ENCODE data around the gene DCP1A.

Gene DCP1A

DNA sequence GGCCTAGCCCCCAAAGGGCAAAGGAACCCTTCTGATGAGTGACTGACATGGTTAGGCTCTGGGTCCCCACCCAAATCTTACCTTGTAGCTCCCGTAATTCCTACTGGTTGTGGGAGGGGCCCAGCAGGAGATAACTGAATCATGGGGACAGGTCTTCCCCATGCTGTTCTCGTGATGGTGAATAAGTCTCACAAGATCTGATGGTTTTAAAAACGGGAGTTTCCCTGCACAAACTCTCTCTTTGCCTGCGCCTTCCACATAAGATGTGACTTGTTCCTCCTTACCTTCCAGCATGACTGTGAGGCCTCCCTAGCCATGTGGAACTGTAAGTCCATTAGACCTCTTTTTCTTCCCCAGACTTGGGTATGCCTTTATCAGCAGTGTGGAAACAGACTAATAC is 108.5 kb downstream of the DCP1A start:
- ChIA-PET POLR2A (ENCODE audit: low non-redundant PET) (interaction anchor here (0.6 kb wide), 1 partner anchor 23 kb away, joined by 4 read pairs; no protein-coding TSS in a partner anchor), CTCF (no interaction called here)
- peak overlapping the region; percentile 96 for H3K27ac ChIP-seq
- no peak for TF ChIP-seq CTCF (conservative IDR thresholded peaks at IDR 0.05; ENCODE audit: low read depth)
- DNase-seq (ENCODE audit: low spot score) = no peak

DNA sequence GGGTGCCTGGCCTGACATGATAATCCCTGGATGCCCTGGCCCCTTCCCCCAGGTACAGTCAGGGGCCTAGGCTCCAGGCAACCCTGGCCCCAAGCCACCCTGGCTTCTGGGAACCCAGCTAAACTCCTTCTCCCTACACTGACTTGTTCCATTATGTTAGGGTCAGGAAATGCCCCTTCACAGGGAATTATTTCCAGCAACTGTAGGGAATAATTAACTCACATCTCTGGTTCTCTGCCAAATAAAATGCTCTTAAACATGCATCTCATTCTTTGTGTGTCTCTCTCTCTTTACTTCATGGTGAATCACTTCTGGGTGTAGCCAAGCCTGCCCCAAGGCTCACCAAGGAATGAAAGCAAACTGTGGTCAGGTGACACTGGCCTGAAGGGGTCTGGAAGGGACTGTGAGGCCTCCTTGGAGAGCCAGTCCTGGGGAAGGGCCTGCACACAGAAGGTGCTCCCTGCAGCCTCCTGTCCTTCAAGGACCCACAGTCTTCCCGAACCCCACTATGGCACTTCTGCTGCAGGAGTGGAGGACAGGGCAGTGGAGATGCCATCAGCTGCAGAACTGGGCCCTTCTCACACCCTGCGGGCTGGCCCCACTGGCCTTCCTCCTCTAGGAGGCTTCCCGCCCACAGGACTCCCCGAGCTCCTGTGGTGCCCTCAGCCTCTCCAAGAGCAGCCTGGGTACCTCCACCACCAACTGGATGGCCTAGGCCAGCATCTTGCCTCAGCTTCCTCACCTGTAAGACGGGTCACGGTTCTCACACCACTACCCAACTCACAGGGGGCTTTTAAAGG is 109.1 kb downstream of the DCP1A start:
- TF ChIP-seq CTCF (conservative IDR thresholded peaks at IDR 0.05; ENCODE audit: low read depth) = no peak
- peak; percentile 82 for DNase-seq (ENCODE audit: low spot score)
- ChIA-PET POLR2A (ENCODE audit: low non-redundant PET) (interaction anchor here (0.6 kb wide), 1 partner anchor 23 kb away, joined by 4 read pairs; no protein-coding TSS in a partner anchor), CTCF (interaction anchor here (2.0 kb wide), 1 partner anchor 18 kb away, joined by 4 read pairs; no protein-coding TSS in a partner anchor)
- peak overlapping the region; percentile 96 for H3K27ac ChIP-seq

- ChIA-PET CTCF (interaction anchor here (0.6 to 2.0 kb wide), 2 partner anchors 16 to 128 kb away, joined by 4 to 8 read pairs; no protein-coding TSS in a partner anchor), POLR2A (ENCODE audit: low non-redundant PET) (no interaction called here)
- peak overlapping the region; percentile 96 for H3K27ac ChIP-seq
- peak; percentile 60 for DNase-seq (ENCODE audit: low spot score)
- TF ChIP-seq CTCF (conservative IDR thresholded peaks at IDR 0.05; ENCODE audit: low read depth) = no peak
Measured at GRCh38 chr3:53236112-53236841, 111.1 kb downstream of the DCP1A start.

DNA sequence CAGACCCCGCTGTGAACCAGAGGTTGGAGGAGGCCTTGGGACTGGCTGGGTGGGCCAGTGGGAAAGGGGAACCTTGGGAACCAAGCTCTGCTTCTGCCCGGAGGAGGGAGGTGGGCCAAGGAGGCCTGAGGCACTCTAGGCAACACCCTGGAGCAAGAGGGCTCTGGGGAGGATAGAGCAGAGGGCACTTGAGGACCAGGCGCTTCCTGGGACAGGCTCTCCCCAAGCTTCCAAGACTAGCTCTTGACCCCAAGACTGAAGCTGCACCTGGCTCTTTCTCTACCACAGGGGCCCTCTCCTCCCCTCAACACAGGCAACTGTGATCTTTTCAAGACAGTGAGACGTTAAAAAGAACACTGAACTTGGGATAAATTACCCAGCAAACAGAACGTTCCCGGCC is 111.8 kb downstream of the DCP1A start:
- POLR2A ChIA-PET (ENCODE audit: low non-redundant PET) = no interaction called here
- CTCF ChIA-PET = no interaction called here
- no peak for DNase-seq (ENCODE audit: low spot score)
- TF ChIP-seq CTCF (conservative IDR thresholded peaks at IDR 0.05; ENCODE audit: low read depth) = no peak
- H3K27ac ChIP-seq = peak overlapping the region; percentile 96

- DNase-seq (ENCODE audit: low spot score) = no peak
- TF ChIP-seq CTCF (conservative IDR thresholded peaks at IDR 0.05; ENCODE audit: low read depth) = no peak
- POLR2A ChIA-PET (ENCODE audit: low non-redundant PET) = no interaction called here
- CTCF ChIA-PET = no interaction called here
- peak overlapping the region; percentile 96 for H3K27ac ChIP-seq
Measured at GRCh38 chr3:53234841-53235232, 112.5 kb downstream of the DCP1A start.

DNA sequence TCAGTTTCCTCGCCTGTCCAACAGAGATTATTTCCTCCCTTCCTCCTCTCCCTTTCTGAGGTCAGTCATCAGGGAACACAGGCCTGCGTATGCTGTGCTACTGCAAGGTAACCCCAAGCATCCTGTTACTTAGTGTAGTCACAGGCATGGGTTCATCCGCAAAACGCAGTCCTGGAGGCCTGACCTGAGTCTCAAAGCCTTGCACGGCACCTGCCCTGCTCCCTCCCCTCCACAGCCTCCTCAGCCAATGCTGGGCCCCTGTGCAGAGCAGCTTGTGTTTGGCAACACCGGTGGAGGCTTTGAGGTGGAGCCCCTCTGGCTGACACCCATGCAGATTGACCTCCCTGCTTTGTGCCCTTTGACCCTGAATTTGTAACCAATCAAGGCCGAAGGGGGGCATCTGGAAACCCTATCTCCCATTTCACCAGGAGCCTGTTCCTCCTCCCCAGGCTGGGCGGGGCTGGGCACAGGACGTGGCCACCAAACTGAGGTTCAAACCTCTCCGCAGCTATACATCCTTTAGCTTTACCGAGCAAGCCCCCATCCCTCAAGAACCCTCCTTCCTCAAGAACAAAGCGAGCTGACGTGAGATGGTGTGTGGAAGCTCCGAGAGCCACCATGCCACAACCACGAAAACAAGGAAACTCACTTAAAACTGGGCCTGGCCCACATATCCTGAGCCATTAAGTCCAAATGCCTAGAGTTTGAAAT is 113.1 kb downstream of the DCP1A start:
- POLR2A ChIA-PET (ENCODE audit: low non-redundant PET) = no interaction called here
- TF ChIP-seq CTCF (conservative IDR thresholded peaks at IDR 0.05; ENCODE audit: low read depth) = no peak
- H3K27ac ChIP-seq = peak overlapping the region; percentile 96
- CTCF ChIA-PET = no interaction called here
- DNase-seq (ENCODE audit: low spot score) = no peak

Data from RWPE1 (cell line).